Activated naive CD4-positive, alpha-beta T cell treated with anti-CD3 and anti-CD28 coated beads, Interleukin-2, amount 50 U/mL, for 24 hours (primary cell): ENCODE measurements around the gene CASKIN1.

Experiments used
- H3K27ac Mint-ChIP-seq: one replicate; pipeline ENCODE4 v1.8.0; 2021; ENCODE audit warnings: mild to moderate bottlenecking, mixed read lengths
- H3K27me3 Mint-ChIP-seq: one replicate; pipeline ENCODE4 v1.8.0; 2021; ENCODE audit warnings: mixed read lengths
- H3K36me3 Mint-ChIP-seq: one replicate; pipeline ENCODE4 v1.8.0; 2021; ENCODE audit warnings: mixed read lengths
- H3K4me1 Mint-ChIP-seq: one replicate; pipeline ENCODE4 v1.8.0; 2021; ENCODE audit warnings: mixed read lengths
- H3K4me3 Mint-ChIP-seq: one replicate; pipeline ENCODE4 v1.8.0; 2021; ENCODE audit warnings: mild to moderate bottlenecking, mixed read lengths
- H3K9me3 Mint-ChIP-seq: one replicate; pipeline ENCODE4 v1.8.0; 2021; ENCODE audit warnings: mixed read lengths

CASKIN1 gene

DNA sequence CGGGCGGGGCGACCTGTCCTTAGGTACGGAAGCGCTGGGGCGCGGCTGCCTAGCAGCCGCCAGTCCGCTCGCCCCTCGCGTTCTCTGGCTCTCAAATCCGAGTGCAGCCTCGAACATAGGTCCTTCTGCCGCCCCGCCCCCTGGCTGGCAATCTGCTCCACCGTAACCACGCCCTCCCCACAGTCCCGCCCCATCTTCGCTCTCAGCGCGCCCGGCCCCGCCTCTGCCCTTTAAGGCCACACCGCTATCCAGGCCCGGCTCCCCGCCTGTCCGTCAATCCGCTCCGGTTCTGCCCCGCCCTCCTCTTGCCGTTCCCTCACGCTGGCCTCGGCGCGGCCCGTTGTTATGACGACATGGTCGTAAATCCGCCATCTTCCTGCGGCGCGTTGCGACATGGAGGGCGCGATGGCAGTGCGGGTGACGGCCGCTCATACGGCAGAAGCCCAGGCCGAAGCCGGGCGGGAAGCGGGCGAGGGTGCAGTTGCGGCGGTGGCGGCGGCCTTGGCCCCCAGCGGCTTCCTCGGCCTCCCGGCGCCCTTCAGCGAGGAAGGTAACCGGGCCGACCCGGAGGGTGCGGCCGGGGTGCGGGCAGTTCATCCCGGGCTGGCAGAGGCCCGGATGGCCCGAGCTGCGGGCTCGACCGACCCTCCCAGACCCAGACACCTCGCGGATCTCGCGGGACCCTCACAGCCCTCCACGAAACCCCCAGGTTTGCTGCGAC lies 27.0 kb upstream of the CASKIN1 start, which contains the start of gene E4F1:
Gene E4F1, plus strand, starts transcription at position 371 of the 721 bp plus-strand sequence. Its CDS starts 23 bp downstream, at position 394.
- Mint-ChIP-seq H3K36me3 (peaks cover 3% of the 10 kb centered on the region), H3K9me3 (no peaks in the 10 kb centered on the region), H3K27ac (no peak within 1 kb of the TSS), H3K4me3 (peak within 1 kb of the TSS; percentile 85), H3K27me3 (no peaks in the 10 kb centered on the region), H3K4me1 (peaks cover 12% of the 10 kb centered on the region)

DNA sequence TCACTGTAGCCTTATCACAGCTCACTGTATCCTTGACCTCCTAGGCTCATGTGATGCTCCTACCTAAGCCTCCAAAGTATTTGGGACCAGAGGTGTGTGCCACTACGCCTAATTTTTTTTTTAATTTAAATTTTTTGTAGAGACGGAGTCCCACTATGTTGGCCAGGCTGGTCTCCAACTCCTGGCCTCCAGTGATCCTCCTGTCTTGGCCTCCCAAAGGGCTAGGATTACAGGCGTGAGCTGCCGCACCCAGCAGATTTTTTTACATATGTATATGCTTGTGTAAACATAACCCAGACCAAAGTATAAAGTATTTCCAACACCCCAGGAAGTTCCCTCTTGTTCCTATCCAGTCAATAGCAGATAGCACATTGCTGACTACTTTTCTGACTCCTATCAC lies 19.9 kb upstream of the CASKIN1 start:
- Mint-ChIP-seq H3K4me1 (peaks cover 15% of the 10 kb centered on the region), H3K27me3 (no peaks in the 10 kb centered on the region), H3K27ac (no peak overlapping the region), H3K4me3 (peak overlapping the region; percentile 90), H3K9me3 (no peaks in the 10 kb centered on the region), H3K36me3 (peaks cover 2% of the 10 kb centered on the region)

DNA sequence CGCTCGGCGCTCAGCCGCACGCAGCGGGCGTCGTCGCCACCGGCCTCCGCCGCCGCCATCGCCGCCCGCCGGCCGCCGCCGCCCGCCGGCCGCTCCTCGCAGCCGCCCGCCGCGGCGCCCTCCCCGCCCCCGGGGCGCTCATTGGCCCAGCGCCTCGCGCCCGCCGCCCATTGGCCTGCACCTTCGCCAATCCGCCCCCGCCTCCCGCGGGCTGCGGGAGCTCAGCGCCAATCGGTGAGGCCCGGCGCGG lies 18.2 kb upstream of the CASKIN1 start, which contains the start of gene PGP:
Gene PGP, minus strand, starts transcription at position 122 of the 250 bp plus-strand sequence. Its CDS starts 63 bp downstream, at position 59.
- peak within 1 kb of the TSS; percentile 84 for H3K27ac Mint-ChIP-seq
- peaks cover 15% of the 10 kb centered on the region for H3K4me1 Mint-ChIP-seq
- H3K36me3 Mint-ChIP-seq: peaks cover 2% of the 10 kb centered on the region
- no peaks in the 10 kb centered on the region for H3K27me3 Mint-ChIP-seq
- H3K9me3 Mint-ChIP-seq: no peaks in the 10 kb centered on the region
- peak within 1 kb of the TSS; percentile 90 for H3K4me3 Mint-ChIP-seq

DNA sequence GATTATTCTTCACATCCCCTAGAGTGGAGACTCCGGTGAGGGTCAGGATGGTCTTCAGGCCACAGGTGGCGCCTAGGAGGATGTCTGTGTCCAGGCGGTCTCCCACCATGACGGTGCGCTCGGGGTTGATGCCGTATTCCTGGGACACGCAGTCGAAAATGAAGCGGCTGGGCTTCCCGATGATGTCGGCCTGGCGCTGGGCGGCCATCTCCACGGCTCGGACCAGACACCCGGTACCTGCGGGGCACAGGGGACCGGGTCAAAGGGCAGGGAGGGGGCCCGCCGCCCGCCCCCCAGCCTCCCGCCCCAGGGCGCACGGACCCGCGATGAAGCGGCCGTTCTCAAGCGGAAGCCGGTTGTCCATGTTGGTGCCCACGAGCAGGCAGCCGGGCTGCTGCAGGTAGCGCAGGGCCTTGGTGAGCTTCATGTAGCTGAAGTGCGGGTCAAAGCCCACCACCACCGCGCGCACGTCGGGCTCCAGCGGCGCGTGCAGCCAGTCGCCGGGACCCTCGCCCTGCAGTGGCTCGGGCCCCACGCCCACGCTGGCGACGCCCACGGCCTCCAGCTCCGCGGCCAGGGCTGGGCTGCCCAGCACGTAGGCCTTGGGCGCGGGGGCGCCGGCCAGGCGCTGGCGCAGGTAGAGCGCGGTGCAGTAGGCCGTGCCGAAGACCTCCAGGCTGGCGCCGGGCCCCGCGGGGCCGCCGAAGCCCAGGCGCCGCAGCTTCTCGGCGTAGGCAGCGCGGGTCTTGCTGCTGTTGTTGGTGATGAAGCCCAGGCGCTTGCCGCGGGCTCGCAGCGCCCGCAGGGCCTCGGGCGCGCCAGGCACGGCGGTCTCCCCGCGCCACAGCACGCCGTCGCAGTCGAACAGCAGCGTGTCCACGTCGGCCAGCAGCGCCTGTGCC lies 17.7 kb upstream of the CASKIN1 start:
- H3K4me1 Mint-ChIP-seq: peaks cover 15% of the 10 kb centered on the region
- H3K9me3 Mint-ChIP-seq: no peaks in the 10 kb centered on the region
- no peaks in the 10 kb centered on the region for H3K27me3 Mint-ChIP-seq
- peak overlapping the region; percentile 85 for H3K4me3 Mint-ChIP-seq
- peaks cover 2% of the 10 kb centered on the region for H3K36me3 Mint-ChIP-seq
- H3K27ac Mint-ChIP-seq: peak overlapping the region; percentile 84

DNA sequence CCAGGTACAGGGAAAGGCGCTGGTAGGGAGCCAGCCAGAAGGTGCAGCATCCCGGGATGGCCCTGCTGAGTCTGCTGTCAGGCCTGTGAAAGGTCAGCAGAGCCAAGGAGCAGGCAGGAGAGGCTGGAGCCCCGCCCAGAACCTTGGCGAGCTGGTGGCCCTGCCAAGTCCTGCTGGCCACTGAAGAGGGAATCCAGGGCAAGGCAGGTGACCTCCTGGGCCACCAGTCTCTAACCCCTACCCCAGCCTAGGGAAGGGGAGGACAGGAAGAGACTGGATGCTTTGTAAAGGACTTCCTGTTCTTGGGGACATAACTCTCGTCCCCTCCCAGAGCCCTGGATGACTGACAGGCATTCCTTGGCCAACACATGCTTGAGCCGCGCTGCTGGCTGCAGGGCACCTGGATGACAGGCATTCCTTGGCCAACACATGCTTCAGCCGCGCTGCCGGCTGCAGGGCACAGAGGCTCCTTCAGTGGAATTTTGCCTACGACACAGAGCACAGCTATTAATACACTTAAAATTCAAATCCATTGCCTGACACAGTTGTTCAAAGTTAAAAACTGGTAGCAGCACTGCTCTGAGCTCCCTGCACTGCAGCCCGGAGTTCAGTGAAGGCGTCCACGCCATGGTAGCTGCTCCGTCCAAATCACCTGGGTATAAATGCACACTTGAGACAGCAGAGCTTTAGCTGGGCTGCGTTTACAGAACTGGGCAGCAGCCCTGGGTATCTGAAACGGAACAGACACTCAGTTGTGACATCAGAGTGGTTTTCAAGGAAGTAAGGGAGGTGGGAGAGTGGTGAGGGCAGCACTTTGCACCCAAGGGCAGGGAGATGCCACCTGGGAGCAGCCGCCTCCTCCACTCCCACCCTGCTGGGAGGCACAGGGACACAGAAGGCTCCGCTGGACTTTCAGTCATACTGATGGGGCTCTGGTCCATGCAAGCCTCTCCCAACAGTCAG lies 16.2 kb upstream of the CASKIN1 start:
- peaks cover 18% of the 10 kb centered on the region for H3K4me1 Mint-ChIP-seq
- no peaks in the 10 kb centered on the region for H3K27me3 Mint-ChIP-seq
- H3K4me3 Mint-ChIP-seq: peak overlapping the region; percentile 85
- H3K9me3 Mint-ChIP-seq: no peaks in the 10 kb centered on the region
- peak overlapping the region; percentile 62 for H3K27ac Mint-ChIP-seq
- peaks cover 4% of the 10 kb centered on the region for H3K36me3 Mint-ChIP-seq

DNA sequence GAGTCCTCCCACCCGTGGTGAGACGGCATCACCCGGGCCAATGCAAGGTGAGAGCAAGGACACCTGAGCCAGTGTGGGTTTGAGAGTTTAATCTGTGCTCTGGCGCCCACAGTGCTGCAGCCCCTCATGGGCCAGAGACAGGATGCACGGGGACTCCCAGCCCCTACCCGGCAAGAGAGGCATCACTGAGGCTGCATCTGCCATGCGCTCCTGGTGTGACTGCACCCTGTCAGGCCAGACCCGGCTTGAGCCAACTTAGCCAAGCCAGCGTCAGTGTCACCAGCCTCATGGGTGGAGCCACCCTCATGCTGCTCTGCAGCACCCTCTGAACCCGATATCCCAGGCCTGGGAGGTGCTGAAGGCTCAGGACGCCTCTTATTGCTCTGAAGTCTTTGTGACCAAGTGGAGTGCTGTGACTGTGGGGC lies 15.5 kb upstream of the CASKIN1 start:
- Mint-ChIP-seq H3K9me3 (no peaks in the 10 kb centered on the region), H3K27me3 (no peaks in the 10 kb centered on the region), H3K27ac (peak overlapping the region; percentile 62), H3K36me3 (peaks cover 7% of the 10 kb centered on the region), H3K4me3 (peak overlapping the region; percentile 36), H3K4me1 (peaks cover 24% of the 10 kb centered on the region)

DNA sequence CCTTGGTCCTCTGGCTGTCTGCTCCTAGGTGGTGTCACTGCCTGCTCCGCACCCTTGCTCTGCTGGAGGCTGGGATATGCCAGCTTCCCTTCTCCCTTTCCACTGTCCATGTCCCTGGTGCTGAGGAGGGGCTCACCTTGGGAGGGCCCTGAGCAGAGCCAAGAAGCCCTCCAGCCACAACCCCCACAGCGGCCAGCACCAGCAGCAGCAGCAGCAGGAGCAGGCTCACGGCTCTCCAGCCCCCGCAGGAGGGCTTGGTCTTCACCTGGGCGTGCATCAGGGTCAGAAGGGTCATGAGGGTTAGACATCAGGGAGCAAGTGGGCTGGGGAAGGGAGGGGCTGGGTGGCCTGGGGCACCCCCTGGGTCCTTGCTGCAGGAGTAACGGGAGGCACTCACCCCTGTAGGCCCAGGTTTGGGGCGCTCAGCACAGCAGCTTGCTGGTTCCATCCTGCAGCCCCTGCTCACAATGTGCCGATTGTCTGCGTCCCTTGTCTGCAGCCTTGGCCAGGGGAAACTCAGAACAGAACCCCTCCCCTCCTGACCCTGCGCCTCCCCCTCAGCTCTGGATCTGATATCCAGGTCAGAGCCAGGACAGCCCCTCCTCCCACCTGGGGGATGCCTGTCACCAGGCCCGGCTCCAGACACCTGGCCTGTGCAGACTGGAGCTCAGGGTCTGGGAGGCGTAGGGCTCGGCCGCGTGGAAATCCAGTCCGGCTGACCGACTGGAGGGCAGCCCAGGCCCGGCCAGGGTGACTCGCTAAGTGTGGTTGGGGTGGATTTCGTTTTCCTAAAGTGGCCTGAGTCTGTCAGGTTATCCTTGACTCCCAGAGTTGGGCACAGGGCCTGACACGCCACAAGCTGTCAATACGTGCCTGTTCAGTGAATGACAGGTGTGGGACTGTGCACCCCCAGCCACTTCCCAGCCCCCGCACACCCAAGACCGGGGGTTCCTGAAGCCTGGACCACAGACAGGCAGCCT lies 14.3 kb upstream of the CASKIN1 start, which contains the start of gene BRICD5:
Gene BRICD5, minus strand, starts transcription at position 478 of the 980 bp plus-strand sequence. Its CDS starts 30 bp downstream, at position 448.
- Mint-ChIP-seq H3K4me1 (peaks cover 30% of the 10 kb centered on the region), H3K9me3 (no peaks in the 10 kb centered on the region), H3K4me3 (no peak within 1 kb of the TSS), H3K27me3 (no peaks in the 10 kb centered on the region), H3K27ac (no peak within 1 kb of the TSS), H3K36me3 (peaks cover 8% of the 10 kb centered on the region)

DNA sequence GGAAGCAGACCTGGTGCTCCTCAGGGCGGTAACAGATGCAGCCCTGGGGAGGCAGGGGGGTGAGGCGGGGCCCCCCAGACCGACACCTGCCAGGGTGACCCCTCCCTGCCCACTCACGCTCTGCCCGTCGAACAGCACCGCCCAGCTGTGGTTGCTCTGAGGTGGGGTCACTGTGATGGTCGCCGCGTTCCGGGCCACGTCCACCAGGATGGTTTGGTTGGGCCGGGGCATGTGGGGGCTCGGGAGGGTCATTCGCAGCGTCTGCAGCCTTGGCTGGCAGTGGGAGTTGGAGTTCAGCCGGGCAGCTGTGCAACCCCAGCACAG lies 13.6 kb upstream of the CASKIN1 start:
- Mint-ChIP-seq H3K27ac (no peak overlapping the region), H3K4me3 (no peak overlapping the region), H3K27me3 (no peaks in the 10 kb centered on the region)

DNA sequence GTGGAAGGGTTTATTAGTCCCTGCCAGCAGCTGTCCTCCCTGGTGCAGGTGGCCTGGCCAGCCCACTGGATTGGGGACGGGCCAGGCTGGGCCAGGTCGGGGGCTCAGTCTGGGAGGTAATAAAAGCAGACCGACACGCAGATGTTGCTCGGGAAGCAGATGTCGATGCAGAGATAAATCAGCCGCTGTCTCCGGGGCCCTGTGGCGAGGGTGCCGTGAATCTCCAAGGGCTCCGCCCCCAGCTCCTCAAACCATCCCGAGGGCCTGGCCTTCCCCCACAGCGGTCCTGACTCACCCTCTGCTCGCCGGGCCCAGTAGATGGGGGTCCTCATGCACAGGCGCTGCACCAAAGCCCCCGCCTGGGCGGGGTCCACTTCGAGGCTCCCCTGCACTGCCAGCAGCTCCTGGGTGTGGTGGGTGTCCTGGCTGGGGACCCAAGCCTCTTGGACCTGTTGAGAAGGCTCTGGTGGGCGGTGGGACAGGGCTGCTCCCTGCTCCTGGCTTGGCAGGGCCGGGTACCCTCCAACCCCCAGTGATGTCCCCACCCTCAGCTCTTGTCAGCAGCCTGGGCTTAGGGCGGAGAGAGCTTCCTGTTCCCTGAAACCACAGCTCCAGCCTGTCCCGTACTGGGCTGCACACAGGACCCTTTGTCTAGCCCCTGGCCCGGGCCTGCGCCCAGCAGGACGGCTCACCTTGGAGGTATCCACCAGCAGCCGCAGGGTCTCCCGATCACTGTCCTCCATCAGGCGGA lies 13.0 kb upstream of the CASKIN1 start:
- no peak overlapping the region for H3K27ac Mint-ChIP-seq
- peaks cover 8% of the 10 kb centered on the region for H3K36me3 Mint-ChIP-seq
- H3K9me3 Mint-ChIP-seq: no peaks in the 10 kb centered on the region
- H3K4me1 Mint-ChIP-seq: peaks cover 33% of the 10 kb centered on the region
- H3K4me3 Mint-ChIP-seq: no peak overlapping the region
- H3K27me3 Mint-ChIP-seq: no peaks in the 10 kb centered on the region

More for the DNA sequence above, 13.6 kb upstream of the CASKIN1 start:
- Mint-ChIP-seq H3K4me1 (peaks cover 30% of the 10 kb centered on the region), H3K9me3 (no peaks in the 10 kb centered on the region), H3K36me3 (peaks cover 8% of the 10 kb centered on the region)

DNA sequence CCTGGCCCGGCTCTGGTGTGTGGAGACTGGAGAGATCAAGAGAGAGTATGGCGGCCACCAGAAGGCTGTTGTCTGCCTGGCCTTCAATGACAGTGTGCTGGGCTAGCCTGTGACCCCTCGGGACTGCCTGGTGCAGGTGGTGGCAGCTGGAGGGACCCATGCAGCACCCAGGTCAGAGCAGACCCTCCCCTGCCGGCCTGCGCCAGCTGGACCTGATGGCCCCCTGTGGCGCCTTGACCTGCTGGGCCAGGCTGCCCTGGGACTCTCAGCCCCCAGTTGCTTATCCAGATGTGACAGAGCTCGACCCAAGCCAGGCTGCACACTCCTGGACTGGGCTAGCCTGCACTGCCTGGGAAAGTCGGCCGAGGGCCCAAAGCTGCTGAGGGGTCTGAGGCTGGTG lies 12.4 kb upstream of the CASKIN1 start:
- Mint-ChIP-seq H3K4me3 (no peak overlapping the region), H3K36me3 (peaks cover 8% of the 10 kb centered on the region), H3K27ac (no peak overlapping the region), H3K9me3 (no peaks in the 10 kb centered on the region), H3K27me3 (no peaks in the 10 kb centered on the region), H3K4me1 (peaks cover 36% of the 10 kb centered on the region)

DNA sequence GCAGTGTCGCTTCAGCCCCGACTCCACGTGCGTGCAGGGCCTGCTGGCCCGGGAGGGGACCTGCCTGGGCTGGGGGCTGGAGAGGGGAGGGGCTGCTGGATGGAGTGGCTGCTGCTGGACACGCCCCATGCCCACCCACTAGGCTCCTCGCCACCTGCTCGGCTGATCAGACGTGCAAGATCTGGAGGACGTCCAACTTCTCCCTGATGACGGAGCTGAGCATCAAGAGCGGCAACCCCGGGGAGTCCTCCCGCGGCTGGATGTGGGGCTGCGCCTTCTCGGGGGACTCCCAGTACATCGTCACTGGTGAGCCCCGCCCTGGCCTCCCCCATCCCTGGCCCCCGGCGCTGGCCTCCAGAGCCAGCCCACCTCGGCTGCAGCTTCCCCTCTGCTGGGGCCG lies 11.9 kb upstream of the CASKIN1 start:
- Mint-ChIP-seq H3K4me3 (no peak overlapping the region), H3K36me3 (peaks cover 6% of the 10 kb centered on the region), H3K9me3 (no peaks in the 10 kb centered on the region), H3K4me1 (peaks cover 33% of the 10 kb centered on the region), H3K27me3 (no peaks in the 10 kb centered on the region), H3K27ac (no peak overlapping the region)

DNA sequence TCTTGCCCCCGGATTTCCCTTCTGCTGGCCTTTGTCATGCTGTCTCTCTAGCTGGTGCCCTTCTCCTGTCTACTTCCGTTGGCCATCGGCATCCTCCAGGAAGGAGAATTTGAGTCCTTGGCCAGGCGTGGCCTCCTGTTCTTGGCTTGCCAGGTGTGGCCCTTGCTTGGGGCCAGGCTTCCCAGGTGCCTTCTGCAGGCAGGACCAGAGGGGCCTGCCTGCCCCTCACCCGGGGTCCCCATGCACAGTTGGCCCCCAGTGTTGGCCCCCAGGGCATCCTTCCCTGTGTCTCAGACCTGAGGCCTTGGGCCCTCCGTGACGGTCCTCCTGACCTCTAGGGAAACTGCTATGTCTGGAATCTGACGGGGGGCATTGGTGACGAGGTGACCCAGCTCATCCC lies 11.5 kb upstream of the CASKIN1 start:
- Mint-ChIP-seq H3K4me1 (peaks cover 29% of the 10 kb centered on the region), H3K27ac (no peak overlapping the region), H3K36me3 (peaks cover 6% of the 10 kb centered on the region), H3K4me3 (peak overlapping the region; percentile 57), H3K9me3 (no peaks in the 10 kb centered on the region), H3K27me3 (no peaks in the 10 kb centered on the region)

DNA sequence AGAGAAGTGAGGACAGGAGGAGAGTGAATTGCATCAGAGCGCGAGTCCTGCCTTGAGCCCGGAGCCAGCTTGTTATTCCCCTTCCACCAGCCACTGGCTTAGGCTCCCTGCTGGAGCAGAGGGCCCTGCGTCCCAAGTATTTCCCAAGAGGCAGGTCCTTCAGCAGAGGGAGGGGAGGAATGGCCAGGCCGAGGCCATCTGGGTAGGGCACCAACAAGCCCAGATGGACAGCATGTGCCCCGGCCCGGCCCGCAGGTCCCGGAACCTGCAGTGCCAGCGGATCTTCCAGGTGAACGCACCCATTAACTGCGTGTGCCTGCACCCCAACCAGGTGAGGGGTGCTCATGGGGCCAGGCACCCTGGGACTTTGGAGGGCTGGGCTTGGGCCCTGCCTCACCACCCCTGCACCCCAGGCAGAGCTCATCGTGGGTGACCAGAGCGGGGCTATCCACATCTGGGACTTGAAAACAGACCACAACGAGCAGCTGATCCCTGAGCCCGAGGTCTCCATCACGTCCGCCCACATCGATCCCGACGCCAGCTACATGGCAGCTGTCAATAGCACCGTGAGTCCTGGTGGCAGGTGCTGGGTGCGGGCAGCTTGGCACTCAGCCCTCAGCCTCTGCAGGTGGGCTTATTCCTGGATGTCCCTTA lies 10.5 kb upstream of the CASKIN1 start:
- Mint-ChIP-seq H3K27me3 (no peaks in the 10 kb centered on the region), H3K36me3 (peaks cover 6% of the 10 kb centered on the region), H3K4me1 (peaks cover 22% of the 10 kb centered on the region), H3K4me3 (peak overlapping the region; percentile 90), H3K27ac (no peak overlapping the region), H3K9me3 (no peaks in the 10 kb centered on the region)
